Neuronal stem cell (in vitro differentiated cells): ENCODE results near the gene KLK6.

Experiments used
- DNase-seq: peaks from one replicate; pipeline ENCODE4 v3.0.0-alpha.2; 2013; ENCODE audit warnings: low spot score
- H2AFZ ChIP-seq: one replicate; pipeline ENCODE4 v1.6.1; 2013; ENCODE audit warnings: mild to moderate bottlenecking, low read length, inconsistent platforms
- H2AK5ac ChIP-seq: 2 replicates; pipeline ENCODE4 v1.6.1; 2013; ENCODE audit warnings: low read depth, mild to moderate bottlenecking, inconsistent platforms, low read length, moderate library complexity, mixed read lengths
- H2BK120ac ChIP-seq: 2 replicates; pipeline ENCODE4 v1.6.1; 2013; ENCODE audit warnings: low read depth, mild to moderate bottlenecking, inconsistent platforms, low read length, moderate library complexity, mixed read lengths
- H2BK12ac ChIP-seq: one replicate; pipeline ENCODE4 v1.6.1; 2013; ENCODE audit warnings: low read length, inconsistent platforms
- H2BK15ac ChIP-seq: 2 replicates; pipeline ENCODE4 v1.6.1; 2013; ENCODE audit warnings: mild to moderate bottlenecking, low read length, inconsistent platforms, mixed read lengths
- H2BK5ac ChIP-seq: one replicate; pipeline ENCODE4 v1.6.1; 2013; ENCODE audit warnings: inconsistent platforms, mild to moderate bottlenecking, low read length, moderate library complexity
- H3K14ac ChIP-seq: one replicate; pipeline ENCODE4 v1.6.1; 2013; ENCODE audit warnings: low read length, inconsistent platforms
- H3K18ac ChIP-seq: 2 replicates; pipeline ENCODE4 v1.6.1; 2013; ENCODE audit warnings: low read length, inconsistent platforms
- H3K23ac ChIP-seq: 2 replicates; pipeline ENCODE4 v1.6.1; 2013; ENCODE audit warnings: low read depth, mild to moderate bottlenecking, mixed read lengths, low read length, inconsistent platforms; ENCODE audit not compliant: poor library complexity
- H3K27ac ChIP-seq: replicated peaks from 3 replicates; pipeline ENCODE4 v1.5.1; 2013; ENCODE audit warnings: low read length, inconsistent platforms
- H3K27me3 ChIP-seq, 3 experiments: 2 replicates each; pipeline ENCODE4 v1.6.1; 2013; ENCODE audit warnings: low read length in 3 of 3, mild to moderate bottlenecking in 2 of 3, inconsistent platforms in 1 of 3, low read depth in 1 of 3, mixed read lengths in 1 of 3, moderate library complexity in 1 of 3; ENCODE audit not compliant: control insufficient read depth in 3 of 3, insufficient read depth in 3 of 3
- H3K36me3 ChIP-seq, 2 donors: replicated peaks in 1 of 2; 2 replicates each; pipeline ENCODE4 v1.6.1; 2013; ENCODE audit warnings: low read length in 2 of 2; ENCODE audit not compliant: control insufficient read depth in 2 of 2, insufficient read depth in 2 of 2
- H3K4ac ChIP-seq: 2 replicates; pipeline ENCODE4 v1.6.1; 2013; ENCODE audit warnings: inconsistent platforms, mild to moderate bottlenecking, low read length, moderate library complexity
- H3K4me1 ChIP-seq, 2 donors: 1 replicate in 1 of 2; 2 replicates in 1 of 2; pipeline ENCODE4 v1.6.1; 2013; ENCODE audit warnings: low read length in 2 of 2, low read depth in 1 of 2; ENCODE audit not compliant: control insufficient read depth in 2 of 2, insufficient read depth in 1 of 2
- H3K4me2 ChIP-seq: one replicate; pipeline ENCODE4 v1.6.1; 2013; ENCODE audit warnings: mild to moderate bottlenecking, low read length, inconsistent platforms; ENCODE audit not compliant: insufficient read depth, poor library complexity, severe bottlenecking
- H3K4me3 ChIP-seq, 2 donors: 2 replicates each; pipeline ENCODE4 v1.5.1; 2013; ENCODE audit warnings: low read length in 2 of 2, mild to moderate bottlenecking in 2 of 2, inconsistent platforms in 1 of 2, moderate library complexity in 1 of 2
- H3K79me1 ChIP-seq: one replicate; pipeline ENCODE4 v1.6.1; 2013; ENCODE audit warnings: low read depth, mild to moderate bottlenecking, inconsistent platforms, low read length, moderate library complexity
- H3K9ac ChIP-seq: one replicate; pipeline ENCODE4 v1.6.1; 2013; ENCODE audit warnings: mild to moderate bottlenecking, low read depth, low read length, inconsistent platforms; ENCODE audit not compliant: poor library complexity
- H3K9me3 ChIP-seq, 2 donors: replicated peaks in 1 of 2; 2 replicates each; pipeline versions ENCODE3 to v1.6.1; 2013; ENCODE audit warnings: low read length in 2 of 2, mild to moderate bottlenecking in 2 of 2, inconsistent platforms in 1 of 2, low read depth in 1 of 2, mixed read lengths in 1 of 2, moderate library complexity in 1 of 2; ENCODE audit not compliant: control insufficient read depth in 2 of 2, insufficient read depth in 1 of 2
- H4K8ac ChIP-seq: one replicate; pipeline ENCODE4 v1.6.1; 2013; ENCODE audit warnings: low read depth, mild to moderate bottlenecking, inconsistent platforms, low read length, moderate library complexity
- H4K91ac ChIP-seq: one replicate; pipeline ENCODE4 v1.6.1; 2013; ENCODE audit warnings: low read length, low read depth, mild to moderate bottlenecking, inconsistent platforms; ENCODE audit not compliant: poor library complexity
- WGBS, 2 donors: extraction: QIAGEN DNeasy Blood & Tissue Kit; methylation state at CpG; one replicate each; pipeline ENCODE4 v1.1.7; 2013; ENCODE audit warnings: missing lambda C conversion rate in 2 of 2, mixed read lengths in 1 of 2; ENCODE audit not compliant: insufficient read length in 2 of 2, insufficient replicate concordance in 1 of 2; ENCODE audit errors: extremely low coverage in 2 of 2; 5-methylcytosine and 5-hydroxymethylcytosine counted together

The KLK6 gene

GRCh38 chr19:50909240-50910070 is 59.9 kb downstream of the KLK6 start:
- WGBS, 2 donors, result no CpG with 5 or more reads among the region's 36 CpGs
- Histone ChIP-seq H3K4ac (no peak overlapping the region), H3K4me2 (peak overlapping the region; percentile 96), H2BK15ac (no peak overlapping the region), H2BK5ac (no peak overlapping the region), H3K27me3 (peaks cover 11 to 63% (median 47%) of the 10 kb centered on the region in 3 experiments), H4K8ac (peak overlapping the region; percentile 9), H3K4me3 (peak overlapping the region in 1 of 2 donors; percentile 67), H3K4me1 (peaks cover 0 to 3% of the 10 kb centered on the region in 2 donors), H4K91ac (no peak overlapping the region), H2BK120ac (peak overlapping the region; percentile 25), H3K79me1 (no peaks in the 10 kb centered on the region), H3K36me3 (no peaks in the 10 kb centered on the region), H2BK12ac (no peak overlapping the region), H3K27ac (no peak overlapping the region), H3K9me3 (no peaks in the 10 kb centered on the region), H2AFZ (peak overlapping the region; percentile 59), H3K23ac (peak overlapping the region; percentile 34), H3K9ac (peak overlapping the region; percentile 72), H3K14ac (peak overlapping the region; percentile 31), H2AK5ac (peak overlapping the region; percentile 38), H3K18ac (peak overlapping the region; percentile 73)
- DNase-seq, result peak; percentile 94
